Testis (tissue), 3 donors: Measurements from ENCODE around the gene EFTUD2. TPM values are rescaled to one million over a fixed set of nuclear protein-coding genes. Genes with fewer than 3 reads are reported as not detected.
"Not testable (repeated sequence)": the region's sequence is repeated elsewhere in the genome, so short reads cannot be mapped to it uniquely, and the experiment has no call there.

Experiments used
- DNase-seq: peaks from one replicate; pipeline ENCODE4 v3.0.0-alpha.2; 2019
- H3K27ac ChIP-seq, 2 donors: fragments of 200-600 bp; sonication (generic); one replicate each; pipeline ENCODE4 v1.5.1; 2019
- H3K27me3 ChIP-seq: fragments of 200-600 bp; sonication (generic); one replicate; pipeline ENCODE4 v1.5.1; 2019
- H3K36me3 ChIP-seq: fragments of 200-600 bp; sonication (generic); one replicate; pipeline ENCODE4 v1.5.1; 2017; ENCODE audit warnings: low read depth; ENCODE audit errors: missing control alignments
- H3K4me1 ChIP-seq: fragments of 200-600 bp; sonication (generic); one replicate; pipeline ENCODE4 v1.5.1; 2019
- H3K4me3 ChIP-seq, 2 donors: fragments of 200-600 bp; sonication (generic); one replicate each; pipeline ENCODE4 v1.5.1; 2017 to 2019
- H3K9me3 ChIP-seq: fragments of 200-600 bp; sonication (generic); one replicate; pipeline ENCODE4 v1.5.1; 2017
- CTCF ChIP-seq, 3 experiments: fragments of 450-650 bp in 2 of 3; fragments of 200-600 bp in 1 of 3; sonication (generic) in 1 of 3; IDR thresholded peaks; one replicate each; pipeline ENCODE4 v1.5.1; 2016 to 2019; ENCODE audit warnings: antibody characterized with exemption in 3 of 3, mild to moderate bottlenecking in 2 of 3, moderate library complexity in 1 of 3
- POLR2A ChIP-seq: fragments of 450-650 bp; IDR thresholded peaks from one replicate; pipeline ENCODE4 v1.6.1; 2017; ENCODE audit warnings: antibody characterized with exemption, mild to moderate bottlenecking, moderate library complexity
- WGBS, 2 donors: methylation state at CpG; one replicate each; pipeline ENCODE4 v1.1.5; 2018; 5-methylcytosine and 5-hydroxymethylcytosine counted together
- intact Hi-C: fragments of 100-400 bp; cut with DNase I; formaldehyde crosslinking; loops from one replicate; pipeline ENCODE4 v1.15.1; 2023; ENCODE audit warnings: low total_unique reads
- polyA plus RNA-seq: library from polyadenylated mRNA; stranded (reverse); fragments of 350-450 nt; fragmentation: Illumina TruSeq; extraction: RNeasy Lipid Tissue Mini Kit (QIAGEN cat#74804); gene quantifications from one replicate; pipeline ENCODE4 v1.2.3, GENCODE V29; 2014; ENCODE audit warnings: low read depth, low replicate concordance; ENCODE audit not compliant: insufficient read depth
- total RNA-seq, 2 donors: library from RNA; depleted of rRNA; stranded (reverse); fragments of >200 nt; gene quantifications; one replicate each; pipeline ENCODE4 v1.2.3, GENCODE V29; 2016

EFTUD2 gene
- total and polyA plus RNA-seq, 3 donors from 2014 or later: 95.5 to 131 (median 124) TPM

GRCh38 chr17:44826123-44826790 lies 73.0 kb downstream of the EFTUD2 start:
- DNase-seq: no peak
- no peak overlapping the region for H3K27ac ChIP-seq
- 90 to 93% methylated on average over 15 of the region's 15 CpGs for WGBS, 2 donors
- no peaks in the 10 kb centered on the region for H3K4me1 ChIP-seq
- H3K27me3 ChIP-seq: no peaks in the 10 kb centered on the region
- H3K36me3 ChIP-seq: no peaks in the 10 kb centered on the region
- no peaks in the 10 kb centered on the region for H3K9me3 ChIP-seq
- intact Hi-C loops: no loop called here
- no peak for TF ChIP-seq POLR2A
- TF ChIP-seq CTCF (IDR thresholded peaks at IDR 0.05): no peak
- no peak overlapping the region for H3K4me3 ChIP-seq

- 87 to 92% methylated on average over 9 of the region's 9 CpGs for WGBS, 2 donors
- H3K27ac ChIP-seq, H3K9me3 ChIP-seq, H3K36me3 ChIP-seq, H3K4me1 ChIP-seq, intact Hi-C loops, H3K4me3 ChIP-seq, DNase-seq, H3K27me3 ChIP-seq: not testable (repeated sequence)
These were observed 74.0 kb downstream of the EFTUD2 start for GRCh38 chr17:44825236-44825635.

- H3K9me3 ChIP-seq: no peaks in the 10 kb centered on the region
- TF ChIP-seq CTCF (IDR thresholded peaks at IDR 0.05) (no peak), POLR2A (no peak)
- no peaks in the 10 kb centered on the region for H3K36me3 ChIP-seq
- WGBS, 2 donors: 74 to 85% methylated on average over 7 of the region's 7 CpGs
- H3K27me3 ChIP-seq: no peaks in the 10 kb centered on the region
- intact Hi-C loops: no loop called here
- no peak for DNase-seq
- H3K27ac ChIP-seq: no peak overlapping the region
- no peak overlapping the region for H3K4me3 ChIP-seq
- H3K4me1 ChIP-seq: no peaks in the 10 kb centered on the region
These were observed 78.5 kb downstream of the EFTUD2 start for GRCh38 chr17:44820631-44821212.

GRCh38 chr17:44818508-44818907 lies 80.7 kb downstream of the EFTUD2 start:
- DNase-seq, H3K27me3 ChIP-seq, H3K27ac ChIP-seq, H3K36me3 ChIP-seq, H3K4me1 ChIP-seq, H3K9me3 ChIP-seq, H3K4me3 ChIP-seq, intact Hi-C loops: not testable (repeated sequence)
- 84 to 88% methylated on average over 6 of the region's 6 CpGs for WGBS, 2 donors

GRCh38 chr17:44812263-44812662 lies 87.0 kb downstream of the EFTUD2 start:
- intact Hi-C loops: no loop called here
- H3K9me3 ChIP-seq: no peaks in the 10 kb centered on the region
- no peak overlapping the region for H3K27ac ChIP-seq
- no peak overlapping the region for H3K4me3 ChIP-seq
- TF ChIP-seq POLR2A (no peak), CTCF (IDR thresholded peaks at IDR 0.05) (no peak)
- H3K27me3 ChIP-seq: no peaks in the 10 kb centered on the region
- no peaks in the 10 kb centered on the region for H3K36me3 ChIP-seq
- H3K4me1 ChIP-seq: no peaks in the 10 kb centered on the region
- WGBS, 2 donors: 77 to 82% methylated on average over 4 of the region's 4 CpGs
- DNase-seq: no peak

GRCh38 chr17:44808656-44809388 lies 90.4 kb downstream of the EFTUD2 start:
- 93% methylated on average over 9 of the region's 9 CpGs for WGBS, 2 donors
- H3K27ac ChIP-seq, H3K9me3 ChIP-seq, H3K4me3 ChIP-seq, H3K36me3 ChIP-seq, intact Hi-C loops, DNase-seq, H3K4me1 ChIP-seq, H3K27me3 ChIP-seq: not testable (repeated sequence)
